ENCODE measurements around the gene SDK1.
"Not testable (repeated sequence)": the region's sequence is repeated elsewhere in the genome, so short reads cannot be mapped to it uniquely, and the experiment has no call there.

SDK1 gene

GRCh38 chr7:3959364-3959763 lies 658.3 kb downstream of the SDK1 start:
- no peak overlapping the region for H3K4me3 Mint-ChIP-seq
- DNase-seq (no peak), ATAC-seq (no peak)
- H3K4me1 Mint-ChIP-seq = peaks cover 13% of the 10 kb centered on the region
- no peaks in the 10 kb centered on the region for H3K27me3 Mint-ChIP-seq
- H3K9me3 Mint-ChIP-seq = peaks cover 0 to 7% of the 10 kb centered on the region in 2 donors
- H3K27ac Mint-ChIP-seq = no peak overlapping the region

- peaks cover 0 to 7% of the 10 kb centered on the region in 2 donors for H3K9me3 Mint-ChIP-seq
- no peaks in the 10 kb centered on the region for H3K27me3 Mint-ChIP-seq
- H3K4me3 Mint-ChIP-seq = no peak overlapping the region
- DNase-seq (no peak), ATAC-seq (no peak)
- no peak overlapping the region for H3K27ac Mint-ChIP-seq
- peaks cover 12% of the 10 kb centered on the region for H3K4me1 Mint-ChIP-seq
Observed at GRCh38 chr7:3960050-3960763, 659.2 kb downstream of the SDK1 start.

GRCh38 chr7:3960942-3961341 lies 659.9 kb downstream of the SDK1 start:
- Mint-ChIP-seq H3K27ac (no peak overlapping the region), H3K9me3 (peaks cover 0 to 7% of the 10 kb centered on the region in 2 donors), H3K4me1 (peaks cover 5% of the 10 kb centered on the region), H3K27me3 (no peaks in the 10 kb centered on the region), H3K4me3 (no peak overlapping the region)
- DNase-seq = no peak
- no peak for ATAC-seq

GRCh38 chr7:3961857-3962503 lies 660.9 kb downstream of the SDK1 start:
- Mint-ChIP-seq H3K27me3 (no peaks in the 10 kb centered on the region), H3K4me3 (no peak overlapping the region), H3K4me1 (no peaks in the 10 kb centered on the region), H3K9me3 (peaks cover 0 to 7% of the 10 kb centered on the region in 2 donors), H3K27ac (no peak overlapping the region)
- ATAC-seq (no peak), DNase-seq (no peak)

- DNase-seq, H3K4me3 Mint-ChIP-seq, H3K4me1 Mint-ChIP-seq, ATAC-seq, H3K9me3 Mint-ChIP-seq, H3K27ac Mint-ChIP-seq, H3K27me3 Mint-ChIP-seq: not testable (repeated sequence)
Observed at GRCh38 chr7:3963768-3964167, 662.7 kb downstream of the SDK1 start.

- DNase-seq (no peak), ATAC-seq (no peak)
- no peak overlapping the region for H3K4me3 Mint-ChIP-seq
- no peak overlapping the region for H3K27ac Mint-ChIP-seq
- no peaks in the 10 kb centered on the region for H3K4me1 Mint-ChIP-seq
- H3K27me3 Mint-ChIP-seq = no peaks in the 10 kb centered on the region
- peaks cover 0 to 7% of the 10 kb centered on the region in 2 donors for H3K9me3 Mint-ChIP-seq
Observed at GRCh38 chr7:3964980-3965606, 664.0 kb downstream of the SDK1 start.

- H3K4me1 Mint-ChIP-seq = no peaks in the 10 kb centered on the region
- no peak overlapping the region for H3K27ac Mint-ChIP-seq
- DNase-seq (no peak), ATAC-seq (no peak)
- peaks cover 0 to 7% of the 10 kb centered on the region in 2 donors for H3K9me3 Mint-ChIP-seq
- H3K4me3 Mint-ChIP-seq = no peak overlapping the region
- H3K27me3 Mint-ChIP-seq = no peaks in the 10 kb centered on the region
Observed at GRCh38 chr7:3965794-3966395, 664.8 kb downstream of the SDK1 start.

GRCh38 chr7:3968234-3968633 lies 667.2 kb downstream of the SDK1 start:
- Mint-ChIP-seq H3K4me1 (no peaks in the 10 kb centered on the region), H3K27ac (no peak overlapping the region), H3K4me3 (no peak overlapping the region), H3K27me3 (no peaks in the 10 kb centered on the region), H3K9me3 (no peaks in the 10 kb centered on the region)
- DNase-seq (no peak), ATAC-seq (no peak)

- Mint-ChIP-seq H3K4me3 (no peak overlapping the region), H3K27ac (no peak overlapping the region), H3K9me3 (no peaks in the 10 kb centered on the region), H3K27me3 (no peaks in the 10 kb centered on the region), H3K4me1 (no peaks in the 10 kb centered on the region)
- no peak for DNase-seq
- no peak for ATAC-seq
Observed at GRCh38 chr7:3969286-3969685, 668.2 kb downstream of the SDK1 start.

GRCh38 chr7:3971323-3971722 lies 670.3 kb downstream of the SDK1 start:
- Mint-ChIP-seq H3K27ac (peak overlapping the region in 1 of 2 donors; percentile 77), H3K9me3 (no peaks in the 10 kb centered on the region), H3K4me1 (no peaks in the 10 kb centered on the region), H3K4me3 (no peak overlapping the region), H3K27me3 (no peaks in the 10 kb centered on the region)
- ATAC-seq (no peak), DNase-seq (no peak)

GRCh38 chr7:3973264-3973663 lies 672.2 kb downstream of the SDK1 start:
- no peaks in the 10 kb centered on the region for H3K4me1 Mint-ChIP-seq
- no peak overlapping the region for H3K27ac Mint-ChIP-seq
- H3K27me3 Mint-ChIP-seq = no peaks in the 10 kb centered on the region
- no peaks in the 10 kb centered on the region for H3K9me3 Mint-ChIP-seq
- DNase-seq = no peak
- no peak overlapping the region for H3K4me3 Mint-ChIP-seq
- ATAC-seq = no peak

- Mint-ChIP-seq H3K27me3 (no peaks in the 10 kb centered on the region), H3K4me3 (no peak overlapping the region), H3K9me3 (no peaks in the 10 kb centered on the region), H3K4me1 (no peaks in the 10 kb centered on the region), H3K27ac (peak overlapping the region in 1 of 2 donors; percentile 67)
- ATAC-seq (no peak), DNase-seq (no peak)
Observed at GRCh38 chr7:3974329-3974728, 673.3 kb downstream of the SDK1 start.

GRCh38 chr7:3975371-3975770 lies 674.3 kb downstream of the SDK1 start:
- DNase-seq = no peak
- no peaks in the 10 kb centered on the region for H3K27me3 Mint-ChIP-seq
- ATAC-seq = no peak
- H3K4me1 Mint-ChIP-seq = no peaks in the 10 kb centered on the region
- H3K4me3 Mint-ChIP-seq = no peak overlapping the region
- no peaks in the 10 kb centered on the region for H3K9me3 Mint-ChIP-seq
- H3K27ac Mint-ChIP-seq = no peak overlapping the region

- Mint-ChIP-seq H3K4me1 (no peaks in the 10 kb centered on the region), H3K27me3 (no peaks in the 10 kb centered on the region), H3K4me3 (no peak overlapping the region), H3K9me3 (no peaks in the 10 kb centered on the region), H3K27ac (no peak overlapping the region)
- no peak for DNase-seq
- no peak for ATAC-seq
Observed at GRCh38 chr7:3977391-3977790, 676.3 kb downstream of the SDK1 start.

- DNase-seq (no peak), ATAC-seq (no peak)
- Mint-ChIP-seq H3K9me3 (no peaks in the 10 kb centered on the region), H3K27me3 (no peaks in the 10 kb centered on the region), H3K4me1 (no peaks in the 10 kb centered on the region), H3K27ac (no peak overlapping the region), H3K4me3 (no peak overlapping the region)
Observed at GRCh38 chr7:3978839-3979238, 677.8 kb downstream of the SDK1 start.

Data from stimulated activated naive CD8-positive, alpha-beta T cell treated with anti-CD3 and anti-CD28 coated beads, Interleukin-15, amount 100 ng/mL, for 72 hours (primary cell).